DOHH2 (cell line): ENCODE data around the gene PLA2G4E.

Source experiments
- H3F3A ChIP-seq: fragments of 200-600 bp; sonication (generic), shearing (Covaris generic); 2 replicates; pipeline ENCODE4 v1.6.0; 2016; ENCODE audit warnings: antibody characterized with exemption, mild to moderate bottlenecking; ENCODE audit not compliant: control insufficient read depth, insufficient read depth
- H3K27ac ChIP-seq: fragments of 200-600 bp; sonication (generic); 2 replicates; pipeline ENCODE4 v1.5.1; 2014; ENCODE audit warnings: low read depth, mild to moderate bottlenecking, low read length, moderate library complexity
- H3K27me3 ChIP-seq: fragments of 200-600 bp; sonication (generic); 2 replicates; pipeline ENCODE4 v1.6.1; 2014; ENCODE audit warnings: mild to moderate bottlenecking, low read length, mixed read lengths; ENCODE audit not compliant: control insufficient read depth
- H3K36me3 ChIP-seq: fragments of 200-600 bp; sonication (generic); 2 replicates; pipeline ENCODE4 v1.6.1; 2014; ENCODE audit warnings: mild to moderate bottlenecking, low read length, moderate library complexity, mixed read lengths; ENCODE audit not compliant: control insufficient read depth
- H3K4me1 ChIP-seq: fragments of 200-600 bp; sonication (generic); 2 replicates; pipeline ENCODE4 v1.6.1; 2014; ENCODE audit warnings: mild to moderate bottlenecking, low read length, mixed read lengths; ENCODE audit not compliant: control insufficient read depth
- H3K4me2 ChIP-seq: fragments of 200-600 bp; sonication (generic); 2 replicates; pipeline ENCODE4 v1.6.0; 2014; ENCODE audit warnings: mild to moderate bottlenecking, low read length, moderate library complexity
- H3K4me3 ChIP-seq: fragments of 200-600 bp; sonication (generic); 2 replicates; pipeline ENCODE4 v1.5.1; 2014; ENCODE audit warnings: mild to moderate bottlenecking, low read length, mixed read lengths
- H3K79me2 ChIP-seq: fragments of 200-600 bp; sonication (generic); 2 replicates; pipeline ENCODE4 v1.6.1; 2014; ENCODE audit warnings: mild to moderate bottlenecking, low read length, mixed read lengths; ENCODE audit not compliant: control insufficient read depth
- H3K9me2 ChIP-seq: fragments of 200-600 bp; sonication (generic); replicated peaks from 2 replicates; pipeline ENCODE4 v1.6.1; 2014; ENCODE audit warnings: mild to moderate bottlenecking, low read length, mixed read lengths; ENCODE audit not compliant: control insufficient read depth
- H3K9me3 ChIP-seq: fragments of 200-600 bp; sonication (generic); 2 replicates; pipeline ENCODE4 v1.6.1; 2014; ENCODE audit warnings: antibody characterized with exemption, low read length, mixed read lengths; ENCODE audit not compliant: control insufficient read depth, insufficient read depth
- H4K20me1 ChIP-seq: fragments of 200-600 bp; sonication (generic); 2 replicates; pipeline ENCODE4 v1.6.0; 2014; ENCODE audit warnings: low read depth, mild to moderate bottlenecking, antibody characterized with exemption, low read length, moderate library complexity; ENCODE audit not compliant: control insufficient read depth, insufficient read depth
- EZH2phosphoT487 ChIP-seq: fragments of 200-600 bp; sonication (generic); IDR thresholded peaks from 2 replicates; pipeline ENCODE4 v1.6.1; 2017; ENCODE audit warnings: borderline replicate concordance, mild to moderate bottlenecking, antibody characterized with exemption, low read length, moderate library complexity, mixed read lengths
- TF ChIP-seq, protein P1 (sequence below): fragments of 200-600 bp; sonication (generic); IDR thresholded peaks from one replicate; pipeline ENCODE4 v1.5.1; 2014; ENCODE audit warnings: antibody characterized with exemption, mild to moderate bottlenecking, low read depth, low read length; ENCODE audit not compliant: poor library complexity, severe bottlenecking

Gene PLA2G4E

DNA sequence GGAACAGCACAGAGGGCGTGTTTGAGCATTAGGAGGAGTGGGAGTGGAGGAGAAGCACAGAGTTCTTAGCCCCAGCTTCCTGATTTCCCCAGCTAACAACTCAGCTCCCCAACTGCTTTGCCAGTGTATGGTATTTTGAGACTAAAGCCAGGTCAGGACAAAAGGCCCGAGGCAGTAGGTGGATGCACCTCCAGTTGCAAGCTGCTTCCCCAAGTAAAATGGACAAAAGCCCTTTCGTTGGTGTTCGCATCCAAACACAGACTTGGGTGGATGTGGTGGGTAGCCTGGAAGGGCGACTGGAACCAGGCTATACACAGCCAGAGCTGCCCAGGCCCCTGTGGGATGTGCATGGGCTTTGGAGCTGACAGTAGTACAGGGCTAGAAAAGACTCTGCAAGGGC lies 36.2 kb downstream of the PLA2G4E start:
- TF ChIP-seq EZH2phosphoT487: no peak
- TF ChIP-seq, protein P1, sequence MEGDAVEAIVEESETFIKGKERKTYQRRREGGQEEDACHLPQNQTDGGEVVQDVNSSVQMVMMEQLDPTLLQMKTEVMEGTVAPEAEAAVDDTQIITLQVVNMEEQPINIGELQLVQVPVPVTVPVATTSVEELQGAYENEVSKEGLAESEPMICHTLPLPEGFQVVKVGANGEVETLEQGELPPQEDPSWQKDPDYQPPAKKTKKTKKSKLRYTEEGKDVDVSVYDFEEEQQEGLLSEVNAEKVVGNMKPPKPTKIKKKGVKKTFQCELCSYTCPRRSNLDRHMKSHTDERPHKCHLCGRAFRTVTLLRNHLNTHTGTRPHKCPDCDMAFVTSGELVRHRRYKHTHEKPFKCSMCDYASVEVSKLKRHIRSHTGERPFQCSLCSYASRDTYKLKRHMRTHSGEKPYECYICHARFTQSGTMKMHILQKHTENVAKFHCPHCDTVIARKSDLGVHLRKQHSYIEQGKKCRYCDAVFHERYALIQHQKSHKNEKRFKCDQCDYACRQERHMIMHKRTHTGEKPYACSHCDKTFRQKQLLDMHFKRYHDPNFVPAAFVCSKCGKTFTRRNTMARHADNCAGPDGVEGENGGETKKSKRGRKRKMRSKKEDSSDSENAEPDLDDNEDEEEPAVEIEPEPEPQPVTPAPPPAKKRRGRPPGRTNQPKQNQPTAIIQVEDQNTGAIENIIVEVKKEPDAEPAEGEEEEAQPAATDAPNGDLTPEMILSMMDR: no peak
- Histone ChIP-seq H3K27me3 (peaks cover 12% of the 10 kb centered on the region), H3K4me1 (no peaks in the 10 kb centered on the region), H3K4me2 (no peak overlapping the region), H3K27ac (no peak overlapping the region), H3K79me2 (no peaks in the 10 kb centered on the region), H4K20me1 (no peaks in the 10 kb centered on the region), H3K36me3 (no peaks in the 10 kb centered on the region), H3K9me2 (no peaks in the 10 kb centered on the region), H3K4me3 (no peak overlapping the region), H3F3A (no peaks in the 10 kb centered on the region), H3K9me3 (no peaks in the 10 kb centered on the region)

- Histone ChIP-seq H3K27me3 (peaks cover 19% of the 10 kb centered on the region), H3F3A (no peaks in the 10 kb centered on the region), H3K36me3 (no peaks in the 10 kb centered on the region), H3K79me2 (no peaks in the 10 kb centered on the region), H3K4me2 (no peak overlapping the region), H3K4me3 (no peak overlapping the region), H3K9me2 (no peaks in the 10 kb centered on the region), H4K20me1 (no peaks in the 10 kb centered on the region), H3K4me1 (no peaks in the 10 kb centered on the region), H3K27ac (no peak overlapping the region), H3K9me3 (no peaks in the 10 kb centered on the region)
- TF ChIP-seq EZH2phosphoT487: no peak
- TF ChIP-seq, protein P1: no peak
These were observed 36.9 kb downstream of the PLA2G4E start for GRCh38 chr15:41983621-41984571.

- Histone ChIP-seq H3K9me2 (no peaks in the 10 kb centered on the region), H3K27me3 (peaks cover 24% of the 10 kb centered on the region), H3F3A (no peaks in the 10 kb centered on the region), H3K9me3 (no peaks in the 10 kb centered on the region), H3K4me2 (no peak overlapping the region), H3K36me3 (no peaks in the 10 kb centered on the region), H3K27ac (no peak overlapping the region), H3K4me3 (no peak overlapping the region), H3K4me1 (no peaks in the 10 kb centered on the region), H4K20me1 (no peaks in the 10 kb centered on the region), H3K79me2 (no peaks in the 10 kb centered on the region)
- TF ChIP-seq EZH2phosphoT487: no peak
- TF ChIP-seq, protein P1: no peak
These were observed 37.6 kb downstream of the PLA2G4E start for GRCh38 chr15:41983221-41983620.
